ENCODE measurements around the gene CSMD2. TPM values are rescaled to one million over a fixed set of nuclear protein-coding genes. Genes with fewer than 3 reads are reported as not detected.
"Not testable (repeated sequence)": the region's sequence is repeated elsewhere in the genome, so short reads cannot be mapped to it uniquely, and the experiment has no call there.

Gene CSMD2
- total and polyA plus RNA-seq, 4 experiments from 2014 or later: not detected

DNA sequence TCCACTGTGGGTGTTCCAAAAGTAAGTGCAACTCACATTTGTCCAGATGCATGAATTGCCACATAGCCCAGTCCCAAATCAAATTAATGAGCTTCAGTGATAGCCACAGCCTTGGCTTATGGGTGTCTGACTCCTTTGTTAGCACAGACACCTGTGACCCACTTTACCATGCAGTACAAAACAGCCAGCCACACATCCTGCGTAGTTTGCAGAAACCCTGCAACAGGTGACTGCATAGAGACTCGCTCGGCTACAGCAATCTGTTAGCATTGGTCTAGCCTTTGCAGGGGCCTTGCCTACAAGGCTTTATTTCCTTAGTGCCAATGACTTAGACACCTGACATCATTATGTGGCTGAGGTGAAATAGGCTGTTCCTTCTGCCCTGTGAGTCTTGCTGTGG, 135.5 kb downstream of the CSMD2 start:
- H3K27me3 ChIP-seq (ENCODE audit: insufficient read depth, low read length): no peaks in the 10 kb centered on the region
- no peaks in the 10 kb centered on the region for H3K9me3 Mint-ChIP-seq
- H3K27ac ChIP-seq (ENCODE audit: low read depth, low read length): no peak overlapping the region
- POLR2A ChIA-PET (ENCODE audit: partially characterized antibody): no interaction called here
- no peaks in the 10 kb centered on the region for H3K4me1 Mint-ChIP-seq
- no peaks in the 10 kb centered on the region for H3K36me3 ChIP-seq (ENCODE audit: insufficient read depth, low read length)
- DNase-seq: peak in 1 of 5 donors; percentile 0
- H3K9me3 ChIP-seq (ENCODE audit: control insufficient read depth in 1 of 2, low read length in 2 of 2): no peaks in the 10 kb centered on the region
- peaks cover 13 to 16% of the 10 kb centered on the region in 2 donors for H3K27me3 Mint-ChIP-seq
- H3K4me1 ChIP-seq (ENCODE audit: insufficient read depth, low read length): no peaks in the 10 kb centered on the region
- CTCF ChIA-PET (ENCODE audit: partially characterized antibody): no interaction called here
- no peak overlapping the region for H3K4me3 Mint-ChIP-seq
- intact Hi-C loops (cut with micrococcal nuclease): no loop called here
- H3K27ac Mint-ChIP-seq: no peak overlapping the region
- no peak overlapping the region for H3K4me3 ChIP-seq (ENCODE audit: low read length in 2 of 2)
- no peaks in the 10 kb centered on the region for H3K36me3 Mint-ChIP-seq

DNA sequence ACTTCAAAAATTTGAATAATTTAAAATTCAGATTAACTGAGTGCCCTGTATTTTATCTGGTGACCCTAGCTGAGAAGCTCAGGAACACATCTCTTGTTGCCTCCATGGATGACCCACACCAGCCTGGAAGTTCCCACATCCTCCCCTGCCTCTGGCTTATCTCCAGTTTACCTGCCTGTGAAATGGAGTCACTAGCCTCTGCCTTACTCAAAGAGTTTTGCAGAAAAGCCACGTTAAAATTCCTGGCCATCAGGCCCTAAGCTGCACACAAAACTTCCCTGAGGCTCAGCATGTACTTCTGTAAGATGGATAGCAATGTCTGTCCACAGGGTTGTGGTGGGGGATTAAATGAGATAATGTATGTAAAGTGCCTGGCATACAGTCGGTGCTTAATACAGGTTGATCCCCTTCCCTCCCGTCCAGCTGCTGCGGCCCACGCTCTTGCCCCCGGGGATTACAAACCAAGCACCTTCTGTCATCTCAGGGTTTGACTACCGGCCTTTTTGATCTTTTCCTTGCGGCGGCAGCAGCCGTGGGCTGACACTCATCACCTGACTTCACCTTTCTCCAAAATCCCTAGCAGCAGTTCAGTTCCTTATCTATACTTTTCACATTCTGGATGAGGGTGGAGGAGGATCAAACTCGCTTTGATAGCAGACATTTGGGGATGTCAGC, 136.5 kb downstream of the CSMD2 start:
- no peaks in the 10 kb centered on the region for H3K36me3 ChIP-seq (ENCODE audit: insufficient read depth, low read length)
- Mint-ChIP-seq H3K4me1 (no peaks in the 10 kb centered on the region), H3K27ac (no peak overlapping the region), H3K4me3 (no peak overlapping the region), H3K36me3 (no peaks in the 10 kb centered on the region), H3K27me3 (peaks cover 14 to 21% of the 10 kb centered on the region in 2 donors), H3K9me3 (no peaks in the 10 kb centered on the region)
- intact Hi-C loops (cut with micrococcal nuclease): no loop called here
- no peak overlapping the region for H3K27ac ChIP-seq (ENCODE audit: low read depth, low read length)
- no peak overlapping the region for H3K4me3 ChIP-seq (ENCODE audit: low read length in 2 of 2)
- no peaks in the 10 kb centered on the region for H3K27me3 ChIP-seq (ENCODE audit: insufficient read depth, low read length)
- DNase-seq: no peak
- ChIA-PET CTCF (ENCODE audit: partially characterized antibody) (interaction anchor here (1.1 kb wide), 1 partner anchor 12 kb away, joined by 3 read pairs; no protein-coding TSS in a partner anchor), POLR2A (ENCODE audit: partially characterized antibody) (no interaction called here)
- H3K4me1 ChIP-seq (ENCODE audit: insufficient read depth, low read length): no peaks in the 10 kb centered on the region
- H3K9me3 ChIP-seq (ENCODE audit: control insufficient read depth in 1 of 2, low read length in 2 of 2): no peaks in the 10 kb centered on the region

DNA sequence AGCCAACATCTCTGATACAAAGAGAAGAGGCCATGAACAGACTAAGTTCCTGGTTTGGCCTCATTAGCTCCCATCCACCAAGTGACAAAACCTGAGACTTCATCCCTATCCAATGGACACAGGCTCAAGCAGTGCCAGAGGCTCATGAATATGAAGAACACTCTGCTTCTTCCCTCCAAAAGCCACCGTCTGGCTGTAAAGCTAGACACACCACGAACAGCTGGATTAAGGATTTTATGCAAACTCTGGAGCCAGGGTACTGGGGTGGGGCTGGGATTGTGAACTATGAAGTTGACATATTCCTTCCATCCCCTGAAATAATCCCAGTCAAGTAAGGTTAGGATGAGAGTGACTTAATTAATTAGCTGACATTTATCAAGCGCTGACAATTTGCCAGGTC, 139.4 kb downstream of the CSMD2 start:
- CTCF ChIA-PET (ENCODE audit: partially characterized antibody): no interaction called here
- no peak for DNase-seq
- Histone ChIP-seq H3K4me3 (ENCODE audit: low read length in 2 of 2) (no peak overlapping the region), H3K36me3 (ENCODE audit: insufficient read depth, low read length) (no peaks in the 10 kb centered on the region), H3K9me3 (ENCODE audit: control insufficient read depth in 1 of 2, low read length in 2 of 2) (no peaks in the 10 kb centered on the region), H3K27ac (ENCODE audit: low read depth, low read length) (no peak overlapping the region), H3K4me1 (ENCODE audit: insufficient read depth, low read length) (no peaks in the 10 kb centered on the region), H3K27me3 (ENCODE audit: insufficient read depth, low read length) (no peaks in the 10 kb centered on the region)
- Mint-ChIP-seq H3K36me3 (no peaks in the 10 kb centered on the region), H3K4me3 (no peak overlapping the region), H3K4me1 (no peaks in the 10 kb centered on the region), H3K27ac (no peak overlapping the region), H3K9me3 (peaks cover 0 to 4% (median 0%) of the 10 kb centered on the region in 8 donors), H3K27me3 (peaks cover 16 to 23% of the 10 kb centered on the region in 2 donors)
- intact Hi-C loops (cut with micrococcal nuclease): no loop called here
- POLR2A ChIA-PET (ENCODE audit: partially characterized antibody): no interaction called here

GRCh38 chr1:34024485-34024884, 140.5 kb downstream of the CSMD2 start:
- no peaks in the 10 kb centered on the region for H3K4me1 ChIP-seq (ENCODE audit: insufficient read depth, low read length)
- H3K27me3 ChIP-seq (ENCODE audit: insufficient read depth, low read length): no peaks in the 10 kb centered on the region
- Mint-ChIP-seq H3K9me3 (peaks cover 0 to 4% (median 0%) of the 10 kb centered on the region in 8 donors), H3K36me3 (no peaks in the 10 kb centered on the region), H3K4me3 (no peak overlapping the region), H3K27ac (no peak overlapping the region), H3K4me1 (no peaks in the 10 kb centered on the region), H3K27me3 (peaks cover 20 to 28% of the 10 kb centered on the region in 2 donors)
- H3K9me3 ChIP-seq (ENCODE audit: control insufficient read depth in 1 of 2, low read length in 2 of 2): no peaks in the 10 kb centered on the region
- no peaks in the 10 kb centered on the region for H3K36me3 ChIP-seq (ENCODE audit: insufficient read depth, low read length)
- H3K27ac ChIP-seq (ENCODE audit: low read depth, low read length): no peak overlapping the region
- ChIA-PET POLR2A (ENCODE audit: partially characterized antibody) (no interaction called here), CTCF (ENCODE audit: partially characterized antibody) (no interaction called here)
- no peak for DNase-seq
- H3K4me3 ChIP-seq (ENCODE audit: low read length in 2 of 2): no peak overlapping the region
- intact Hi-C loops (cut with micrococcal nuclease): no loop called here

- ChIA-PET POLR2A (ENCODE audit: partially characterized antibody) (no interaction called here), CTCF (ENCODE audit: partially characterized antibody) (no interaction called here)
- H3K4me3 ChIP-seq (ENCODE audit: low read length in 2 of 2): no peak overlapping the region
- H3K9me3 Mint-ChIP-seq: peaks cover 0 to 4% (median 0%) of the 10 kb centered on the region in 8 donors
- H3K27me3 Mint-ChIP-seq: peaks cover 14 to 19% of the 10 kb centered on the region in 2 donors
- H3K27ac ChIP-seq (ENCODE audit: low read depth, low read length): no peak overlapping the region
- H3K27ac Mint-ChIP-seq: no peak overlapping the region
- no peaks in the 10 kb centered on the region for H3K36me3 ChIP-seq (ENCODE audit: insufficient read depth, low read length)
- H3K27me3 ChIP-seq (ENCODE audit: insufficient read depth, low read length): no peaks in the 10 kb centered on the region
- H3K4me1 Mint-ChIP-seq: no peaks in the 10 kb centered on the region
- H3K9me3 ChIP-seq (ENCODE audit: control insufficient read depth in 1 of 2, low read length in 2 of 2): no peaks in the 10 kb centered on the region
- H3K36me3 Mint-ChIP-seq: no peaks in the 10 kb centered on the region
- DNase-seq: no peak
- no peak overlapping the region for H3K4me3 Mint-ChIP-seq
- intact Hi-C loops (cut with micrococcal nuclease): no loop called here
- no peaks in the 10 kb centered on the region for H3K4me1 ChIP-seq (ENCODE audit: insufficient read depth, low read length)
Observed at GRCh38 chr1:34019741-34020552, 145.1 kb downstream of the CSMD2 start.

DNA sequence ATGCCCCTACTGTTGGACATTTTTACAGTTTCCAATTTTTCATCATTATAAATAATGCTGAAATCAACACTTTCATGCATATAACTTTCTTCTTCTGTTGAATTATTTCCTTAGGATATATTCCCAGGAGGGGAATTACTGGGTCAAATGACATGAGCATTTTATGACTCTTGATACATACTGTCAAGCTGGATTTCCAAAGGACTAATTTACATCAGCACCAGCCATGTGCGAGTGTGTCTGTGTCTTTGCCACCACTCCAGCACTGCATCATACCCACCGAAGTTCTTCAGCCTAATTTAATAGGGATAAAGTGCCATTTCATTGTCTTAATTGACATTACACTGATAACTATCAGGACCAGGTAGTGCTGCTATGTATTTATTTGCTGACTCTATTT, 146.7 kb downstream of the CSMD2 start:
- Histone ChIP-seq H3K27ac (ENCODE audit: low read depth, low read length) (no peak overlapping the region), H3K4me3 (ENCODE audit: low read length in 2 of 2) (no peak overlapping the region), H3K27me3 (ENCODE audit: insufficient read depth, low read length) (no peaks in the 10 kb centered on the region), H3K36me3 (ENCODE audit: insufficient read depth, low read length) (no peaks in the 10 kb centered on the region), H3K4me1 (ENCODE audit: insufficient read depth, low read length) (no peaks in the 10 kb centered on the region), H3K9me3 (ENCODE audit: control insufficient read depth in 1 of 2, low read length in 2 of 2) (no peaks in the 10 kb centered on the region)
- Mint-ChIP-seq H3K36me3 (no peaks in the 10 kb centered on the region), H3K27ac (no peak overlapping the region), H3K4me1 (no peaks in the 10 kb centered on the region), H3K4me3 (no peak overlapping the region), H3K9me3 (peaks cover 0 to 4% (median 0%) of the 10 kb centered on the region in 8 donors), H3K27me3 (peaks cover 12 to 18% of the 10 kb centered on the region in 2 donors)
- ChIA-PET POLR2A (ENCODE audit: partially characterized antibody) (no interaction called here), CTCF (ENCODE audit: partially characterized antibody) (no interaction called here)
- no peak for DNase-seq
- intact Hi-C loops (cut with micrococcal nuclease): no loop called here

- CTCF ChIA-PET (ENCODE audit: partially characterized antibody); H3K27me3 ChIP-seq (ENCODE audit: insufficient read depth, low read length); H3K9me3 ChIP-seq (ENCODE audit: control insufficient read depth in 1 of 2, low read length in 2 of 2); H3K36me3 ChIP-seq (ENCODE audit: insufficient read depth, low read length); H3K4me1 ChIP-seq (ENCODE audit: insufficient read depth, low read length); POLR2A ChIA-PET (ENCODE audit: partially characterized antibody); intact Hi-C loops (cut with micrococcal nuclease); H3K4me3 ChIP-seq (ENCODE audit: low read length in 2 of 2); H3K27ac Mint-ChIP-seq; H3K4me3 Mint-ChIP-seq; H3K36me3 Mint-ChIP-seq; H3K9me3 Mint-ChIP-seq; DNase-seq; H3K4me1 Mint-ChIP-seq; H3K27ac ChIP-seq (ENCODE audit: low read depth, low read length): not testable (repeated sequence)
- H3K27me3 Mint-ChIP-seq: peaks cover 16 to 18% of the 10 kb centered on the region in 2 donors
Observed at GRCh38 chr1:34016281-34016680, 148.7 kb downstream of the CSMD2 start.
